ENCODE data around the gene CATSPER4.

The CATSPER4 gene

DNA sequence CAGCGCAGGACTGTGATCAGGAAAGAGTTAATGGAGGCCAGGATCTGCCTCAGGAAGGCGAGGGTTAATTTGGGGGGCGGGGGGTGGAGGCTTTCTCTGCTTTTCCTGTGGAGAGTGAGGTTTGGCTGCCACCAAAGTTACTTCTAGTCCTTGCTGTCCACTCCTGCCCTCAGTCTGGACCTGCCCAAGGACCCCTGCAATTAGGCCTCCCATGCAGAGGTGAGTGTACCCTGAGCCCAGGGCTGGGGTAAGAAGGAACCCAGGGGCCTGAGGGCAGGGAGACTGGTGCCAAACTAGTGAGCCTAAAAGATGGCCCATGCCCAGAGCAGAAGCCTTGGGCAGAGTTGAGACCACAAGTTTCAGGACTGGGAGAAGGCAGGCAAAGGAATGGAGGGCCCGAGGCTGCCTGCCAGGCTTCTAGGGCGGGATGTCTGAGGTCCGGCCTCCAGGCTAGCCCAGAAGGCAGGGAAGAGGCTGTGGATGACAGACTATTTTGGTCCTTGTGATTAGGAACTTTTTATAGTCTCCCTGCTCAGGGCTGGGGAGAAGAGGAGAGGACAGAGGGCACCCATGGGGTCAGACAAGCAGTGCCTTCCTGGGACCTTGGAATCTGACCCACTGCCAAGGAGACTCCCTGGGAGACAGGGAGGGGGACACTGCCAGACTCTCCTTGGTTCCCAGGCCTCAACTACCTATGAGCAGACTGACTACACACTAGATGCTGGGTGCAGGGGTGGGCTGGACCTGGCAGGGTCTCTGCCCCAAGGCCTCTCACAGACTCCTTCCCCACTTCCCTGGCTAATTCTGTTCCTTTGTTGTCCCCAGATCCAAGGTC is 31.3 kb upstream of the CATSPER4 start, which contains the start of gene FAM110D:
TSS of gene FAM110D (plus strand) at position 172 of the 835 bp plus-strand sequence. CDS start 2,213 bp downstream, outside the sequence.
- Mint-ChIP-seq H3K9me3 (no peaks in the 10 kb centered on the region), H3K36me3 (ENCODE audit: low read depth) (no peaks in the 10 kb centered on the region), H3K27ac (peak within 1 kb of the TSS; percentile 52 to 73 (median 60)), H3K27me3 (ENCODE audit: low read depth) (peaks cover 49% of the 10 kb centered on the region), H3K4me1 (peaks cover 49% of the 10 kb centered on the region), H3K4me3 (peak within 1 kb of the TSS; percentile 77 to 79 (median 77))
- TF ChIP-seq, protein P1, sequence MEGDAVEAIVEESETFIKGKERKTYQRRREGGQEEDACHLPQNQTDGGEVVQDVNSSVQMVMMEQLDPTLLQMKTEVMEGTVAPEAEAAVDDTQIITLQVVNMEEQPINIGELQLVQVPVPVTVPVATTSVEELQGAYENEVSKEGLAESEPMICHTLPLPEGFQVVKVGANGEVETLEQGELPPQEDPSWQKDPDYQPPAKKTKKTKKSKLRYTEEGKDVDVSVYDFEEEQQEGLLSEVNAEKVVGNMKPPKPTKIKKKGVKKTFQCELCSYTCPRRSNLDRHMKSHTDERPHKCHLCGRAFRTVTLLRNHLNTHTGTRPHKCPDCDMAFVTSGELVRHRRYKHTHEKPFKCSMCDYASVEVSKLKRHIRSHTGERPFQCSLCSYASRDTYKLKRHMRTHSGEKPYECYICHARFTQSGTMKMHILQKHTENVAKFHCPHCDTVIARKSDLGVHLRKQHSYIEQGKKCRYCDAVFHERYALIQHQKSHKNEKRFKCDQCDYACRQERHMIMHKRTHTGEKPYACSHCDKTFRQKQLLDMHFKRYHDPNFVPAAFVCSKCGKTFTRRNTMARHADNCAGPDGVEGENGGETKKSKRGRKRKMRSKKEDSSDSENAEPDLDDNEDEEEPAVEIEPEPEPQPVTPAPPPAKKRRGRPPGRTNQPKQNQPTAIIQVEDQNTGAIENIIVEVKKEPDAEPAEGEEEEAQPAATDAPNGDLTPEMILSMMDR (IDR thresholded peaks at IDR 0.05; ENCODE audit: unreplicated experiment in 3 of 3): no peak

DNA sequence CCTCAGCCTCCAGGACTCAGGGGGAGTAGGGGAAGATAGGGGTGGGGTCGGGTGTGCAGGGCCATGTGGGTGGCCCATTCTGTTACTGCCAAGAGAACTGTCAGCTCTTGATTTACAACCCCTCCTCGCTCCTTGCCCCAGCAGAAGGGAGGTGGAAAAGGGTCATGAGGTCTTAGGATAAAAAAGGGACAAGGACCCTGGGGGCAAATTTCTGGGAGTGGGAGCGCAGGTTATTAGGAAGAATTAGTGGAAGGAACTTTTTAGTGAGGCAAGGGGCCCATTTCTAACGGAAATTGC is 30.7 kb upstream of the CATSPER4 start:
- Mint-ChIP-seq H3K4me1 (peaks cover 46% of the 10 kb centered on the region), H3K4me3 (peak overlapping the region; percentile 77 to 79 (median 77)), H3K36me3 (ENCODE audit: low read depth) (no peaks in the 10 kb centered on the region), H3K9me3 (no peaks in the 10 kb centered on the region), H3K27me3 (ENCODE audit: low read depth) (peaks cover 50% of the 10 kb centered on the region), H3K27ac (peak overlapping the region; percentile 52 to 73 (median 60))
- TF ChIP-seq, protein P1 (IDR thresholded peaks at IDR 0.05; ENCODE audit: unreplicated experiment in 3 of 3): no peak

DNA sequence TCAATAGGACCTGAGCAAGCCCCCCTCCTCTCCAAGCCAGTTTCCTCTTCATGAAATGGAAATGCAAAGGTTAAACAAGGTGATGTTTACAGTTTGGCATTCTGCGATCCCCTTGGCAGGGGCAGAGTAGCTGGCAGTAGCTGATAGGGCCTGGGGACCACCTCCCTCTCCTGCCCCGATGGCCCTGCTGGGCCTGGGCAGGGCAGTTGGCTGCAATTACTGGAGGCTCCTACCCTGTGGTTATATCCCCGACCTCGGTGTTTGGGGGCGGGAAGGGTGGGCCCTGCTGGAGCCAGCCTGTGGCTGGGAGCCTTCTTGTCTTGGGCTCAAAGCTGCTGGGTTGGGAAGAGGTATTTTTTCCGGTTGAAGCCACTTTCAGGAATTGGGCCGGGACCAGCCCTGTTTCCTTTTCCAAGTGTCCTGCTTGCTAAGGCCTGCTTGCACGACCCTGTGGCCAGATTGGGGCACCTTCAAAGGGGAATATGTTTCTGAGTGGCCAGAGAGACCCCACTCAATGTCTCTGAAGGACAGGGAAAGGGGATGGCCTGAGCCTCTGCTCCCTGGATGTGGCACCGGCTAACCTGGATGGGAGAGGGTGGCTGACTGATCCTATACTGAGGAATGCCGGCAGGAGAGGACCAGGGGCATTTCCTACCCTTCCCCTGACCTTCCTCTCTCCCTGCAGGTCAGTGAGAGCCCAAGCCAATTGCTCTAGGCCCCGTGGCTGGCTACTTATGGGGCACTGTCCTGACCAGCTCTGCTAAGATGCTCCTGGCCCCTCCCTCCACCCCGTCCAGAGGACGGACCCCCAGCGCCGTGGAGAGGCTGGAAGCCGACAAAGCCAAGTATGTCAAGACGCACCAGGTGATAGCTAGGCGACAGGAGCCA is 29.6 kb upstream of the CATSPER4 start:
- peaks cover 44% of the 10 kb centered on the region for H3K27me3 Mint-ChIP-seq (ENCODE audit: low read depth)
- no peak overlapping the region for H3K27ac Mint-ChIP-seq
- H3K4me1 Mint-ChIP-seq: peaks cover 46% of the 10 kb centered on the region
- TF ChIP-seq, protein P1 (IDR thresholded peaks at IDR 0.05; ENCODE audit: unreplicated experiment in 3 of 3): no peak
- H3K36me3 Mint-ChIP-seq (ENCODE audit: low read depth): no peaks in the 10 kb centered on the region
- H3K4me3 Mint-ChIP-seq: peak overlapping the region; percentile 71 to 74 (median 73)
- no peaks in the 10 kb centered on the region for H3K9me3 Mint-ChIP-seq

- TF ChIP-seq, protein P1 (IDR thresholded peaks at IDR 0.05; ENCODE audit: unreplicated experiment in 3 of 3): peak in 2 of 3 experiments; percentile 18 to 27
- Mint-ChIP-seq H3K27me3 (ENCODE audit: low read depth) (peaks cover 37% of the 10 kb centered on the region), H3K4me3 (peak overlapping the region; percentile 71 to 76 (median 74)), H3K27ac (peak overlapping the region in 1 of 3 experiments; percentile 66), H3K36me3 (ENCODE audit: low read depth) (no peaks in the 10 kb centered on the region), H3K9me3 (no peaks in the 10 kb centered on the region), H3K4me1 (peaks cover 42% of the 10 kb centered on the region)
Observed at GRCh38 chr1:26161415-26162219, 28.8 kb upstream of the CATSPER4 start.

GRCh38 chr1:26162220-26162709 is 28.1 kb upstream of the CATSPER4 start:
- Mint-ChIP-seq H3K27ac (peak overlapping the region in 1 of 3 experiments; percentile 66), H3K27me3 (ENCODE audit: low read depth) (peaks cover 33% of the 10 kb centered on the region), H3K4me1 (peaks cover 38% of the 10 kb centered on the region), H3K36me3 (ENCODE audit: low read depth) (no peaks in the 10 kb centered on the region), H3K4me3 (peak overlapping the region; percentile 67 to 76 (median 74)), H3K9me3 (no peaks in the 10 kb centered on the region)
- TF ChIP-seq, protein P1 (IDR thresholded peaks at IDR 0.05; ENCODE audit: unreplicated experiment in 3 of 3): no peak
